Measurements from ENCODE around the gene ERC1.
"Not testable (repeated sequence)": the region's sequence is repeated elsewhere in the genome, so short reads cannot be mapped to it uniquely, and the experiment has no call there.

Gene ERC1

DNA sequence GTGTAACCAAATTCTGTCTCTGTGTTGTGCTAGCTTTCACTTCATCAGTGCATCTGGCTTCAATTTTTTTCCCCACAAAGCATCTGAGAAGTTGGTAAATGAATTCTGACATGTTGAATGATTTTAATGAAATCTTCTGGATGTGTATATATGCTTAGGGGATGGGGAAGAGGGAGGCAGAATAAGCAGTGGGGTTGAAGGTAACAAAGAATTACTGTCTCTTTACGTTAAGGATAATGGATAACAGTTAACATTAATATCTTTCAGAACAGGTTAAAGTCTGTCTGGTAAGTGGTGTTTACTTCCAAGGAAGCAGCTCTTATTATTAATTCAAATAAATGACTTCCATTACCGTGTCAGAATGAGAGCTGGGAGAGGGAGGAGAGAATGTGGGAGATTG lies 261.7 kb downstream of the ERC1 start:
- FAIRE-seq = peak; percentile 93

DNA sequence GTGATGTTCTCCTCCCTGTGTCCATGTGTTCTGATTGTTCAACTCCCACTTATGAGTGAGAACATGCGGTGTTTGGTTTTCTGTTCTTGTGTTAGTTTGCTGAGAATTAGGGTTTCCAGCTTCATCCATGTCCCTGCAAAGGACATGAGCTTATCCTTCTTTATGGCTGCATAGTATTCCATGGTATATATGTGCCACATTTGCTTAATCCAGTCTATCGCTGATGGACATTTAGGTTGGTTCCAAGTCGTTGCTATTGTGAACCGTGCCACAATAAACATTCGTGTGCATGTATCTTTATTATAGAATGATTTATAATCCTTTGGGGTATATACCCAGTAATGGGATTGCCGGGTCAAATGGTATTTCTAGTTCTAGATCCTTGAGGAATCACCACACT lies 264.1 kb downstream of the ERC1 start:
- FAIRE-seq = not testable (repeated sequence)

DNA sequence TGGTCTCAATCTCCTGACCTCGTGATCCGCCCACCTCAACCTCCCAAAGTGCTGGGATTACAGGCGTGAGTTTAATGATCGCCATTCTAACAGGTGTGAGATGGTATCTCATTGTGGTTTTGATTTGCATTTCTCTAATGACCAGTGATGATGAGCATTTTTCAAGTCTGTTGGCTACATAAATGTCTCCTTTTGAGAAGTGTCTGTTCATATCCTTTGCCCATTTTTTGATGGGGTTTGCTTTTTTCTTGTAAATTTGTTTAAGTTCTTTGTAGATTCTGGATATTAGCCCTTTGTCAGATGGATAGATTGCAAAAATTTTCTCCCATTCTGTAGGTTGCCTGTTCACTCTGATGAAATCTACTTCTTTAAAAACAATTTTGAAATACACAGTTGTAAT lies 264.8 kb downstream of the ERC1 start:
- not testable (repeated sequence) for FAIRE-seq

DNA sequence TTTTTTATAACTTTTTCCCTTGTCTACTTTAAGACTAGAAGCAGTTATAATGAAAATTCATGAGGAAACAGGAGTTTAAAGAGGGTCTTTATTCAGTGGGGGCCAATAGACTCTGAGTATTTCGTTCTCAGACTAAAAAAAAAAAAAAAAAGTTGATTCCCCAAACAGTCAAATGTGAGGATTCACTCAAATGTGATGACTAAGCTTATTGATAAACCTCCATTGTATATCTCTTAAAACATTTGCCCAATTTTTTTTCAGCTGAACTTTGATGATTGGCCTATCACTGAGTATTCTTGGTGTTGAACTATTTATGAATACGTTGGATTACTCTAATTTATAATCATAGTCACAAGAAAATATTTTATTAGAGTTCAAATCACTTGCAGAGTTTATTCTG lies 265.3 kb downstream of the ERC1 start:
- peak; percentile 33 for FAIRE-seq

DNA sequence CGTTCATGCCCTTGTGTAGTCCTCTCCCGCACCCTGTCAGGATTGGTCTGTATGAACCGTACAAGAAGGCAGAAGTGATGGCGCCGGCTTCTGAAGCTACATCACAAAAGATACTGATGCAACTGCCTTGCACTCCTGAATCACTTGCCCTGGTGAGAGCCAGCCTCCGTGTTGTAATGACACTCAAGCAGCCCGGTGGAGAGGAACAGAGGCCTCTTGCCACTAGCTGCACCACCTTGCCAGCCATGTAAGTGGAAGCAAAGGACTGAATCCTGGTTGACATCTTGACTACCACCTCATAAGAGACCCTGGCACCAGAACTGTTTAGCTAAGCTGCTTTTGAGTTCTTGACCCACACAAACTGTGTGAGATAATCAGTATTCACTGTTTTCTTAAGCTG lies 266.0 kb downstream of the ERC1 start:
- FAIRE-seq = no peak

DNA sequence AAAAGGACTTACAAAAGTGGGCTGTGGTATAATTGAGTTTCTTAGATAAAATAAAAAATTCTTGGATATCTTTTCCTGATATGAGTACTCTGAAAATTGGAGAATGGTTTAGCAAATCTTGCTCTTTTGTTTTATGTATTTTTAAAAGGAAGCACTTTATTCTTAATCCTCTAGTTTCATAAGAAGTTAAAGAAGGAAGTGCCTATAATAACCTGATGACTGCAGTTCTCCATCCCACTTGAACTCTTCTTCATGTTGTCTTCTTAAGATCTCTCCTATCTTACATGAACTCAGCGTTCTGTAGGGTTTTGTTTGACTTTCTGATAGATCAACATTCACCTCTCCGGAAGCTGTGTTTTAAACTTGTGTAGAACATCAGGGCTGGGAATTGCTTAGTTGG lies 271.0 kb downstream of the ERC1 start:
- FAIRE-seq = no peak

DNA sequence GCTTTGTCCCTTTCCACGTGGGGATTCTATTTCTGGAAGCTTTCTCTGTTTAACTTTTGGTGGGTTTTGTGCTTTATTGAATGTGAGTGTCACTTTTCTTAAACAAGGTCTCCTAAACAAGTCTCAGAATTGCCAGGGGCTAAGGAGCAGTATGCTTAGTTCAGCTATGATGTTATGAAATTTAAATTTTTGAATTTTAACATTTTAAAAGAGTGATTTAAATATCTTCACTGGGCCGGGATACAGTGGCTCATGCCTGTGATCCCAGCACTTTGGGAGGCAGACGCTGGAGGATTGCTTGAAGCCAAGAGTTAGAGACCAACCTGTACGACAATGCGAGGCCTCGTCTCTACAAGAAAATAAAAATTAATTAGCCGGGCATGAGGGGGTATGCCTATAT lies 276.2 kb downstream of the ERC1 start:
- FAIRE-seq = no peak

DNA sequence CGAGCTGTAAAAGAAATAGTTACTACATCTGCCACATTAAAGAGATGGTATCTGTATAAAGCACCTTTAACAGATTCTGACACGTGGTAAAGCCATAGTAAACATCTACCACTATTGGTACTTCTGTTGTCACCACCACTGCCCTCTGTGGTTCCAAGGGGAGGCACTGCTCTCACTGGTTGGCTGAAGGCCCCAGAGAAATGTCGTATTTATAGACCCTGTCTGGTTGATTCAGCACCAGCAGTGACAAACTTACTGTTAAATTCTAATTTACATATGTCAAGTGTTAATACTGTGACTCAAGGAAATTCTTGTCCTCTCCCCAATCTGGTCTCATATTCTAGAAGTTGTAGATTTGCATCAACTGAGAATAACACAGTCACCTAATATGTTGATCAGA lies 281.1 kb downstream of the ERC1 start:
- FAIRE-seq = no peak

DNA sequence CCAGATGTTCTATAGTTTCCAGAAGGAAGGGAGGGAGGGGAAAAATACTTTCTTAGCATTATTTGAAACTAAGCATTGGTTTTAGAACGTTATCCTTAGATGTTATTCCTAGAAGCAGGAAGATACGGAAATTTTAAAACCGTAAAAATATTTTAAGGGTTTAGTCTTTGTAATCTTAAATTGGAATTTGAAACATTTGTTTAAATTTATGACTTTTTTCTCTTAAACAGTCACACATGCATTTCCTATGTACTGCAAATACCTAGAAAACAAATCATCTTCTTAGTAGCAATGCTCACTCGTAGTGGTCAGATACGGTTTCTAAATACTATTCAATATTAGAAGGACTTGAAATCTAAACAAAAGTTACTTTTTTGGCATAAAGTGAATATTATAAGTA lies 282.0 kb downstream of the ERC1 start:
- FAIRE-seq = peak; percentile 43

DNA sequence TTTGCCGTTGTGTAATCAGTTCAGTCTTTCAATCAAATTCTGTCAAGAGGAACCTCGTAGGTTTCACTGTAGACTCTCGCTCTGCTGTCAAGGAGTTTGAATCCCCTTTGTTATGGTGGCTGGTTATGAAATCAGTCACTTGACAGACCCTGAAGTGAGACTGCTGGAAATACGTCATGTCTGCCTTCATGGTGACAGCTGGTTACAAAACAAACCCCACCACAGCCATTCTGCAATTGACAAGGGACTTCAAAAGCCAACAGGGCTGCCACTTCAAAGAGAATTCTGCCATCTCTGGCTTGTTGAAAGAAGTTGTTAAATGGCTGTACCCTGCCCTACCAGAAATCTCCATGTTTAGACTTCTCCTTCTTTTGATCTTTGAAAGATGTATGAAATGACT lies 286.9 kb downstream of the ERC1 start:
- FAIRE-seq = no peak

DNA sequence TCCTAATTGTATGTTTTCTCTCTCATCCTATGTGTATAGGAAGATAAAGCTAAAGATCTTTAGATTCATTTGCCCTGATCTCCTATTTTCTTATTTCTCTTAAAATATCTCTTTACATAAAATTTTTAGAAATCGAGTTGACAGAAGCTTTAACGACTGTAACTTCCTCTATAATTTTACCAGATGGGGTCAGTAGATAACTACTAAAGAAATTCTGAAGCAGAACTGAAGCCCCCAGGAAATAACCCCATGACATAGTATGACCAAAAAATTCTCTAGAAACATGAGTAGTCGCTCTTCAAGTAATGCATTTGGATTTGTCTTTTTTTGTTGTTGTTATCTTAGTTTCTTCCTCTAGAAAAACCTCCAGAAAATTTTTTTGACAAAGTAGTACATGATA lies 288.0 kb downstream of the ERC1 start:
- FAIRE-seq = peak; percentile 38

DNA sequence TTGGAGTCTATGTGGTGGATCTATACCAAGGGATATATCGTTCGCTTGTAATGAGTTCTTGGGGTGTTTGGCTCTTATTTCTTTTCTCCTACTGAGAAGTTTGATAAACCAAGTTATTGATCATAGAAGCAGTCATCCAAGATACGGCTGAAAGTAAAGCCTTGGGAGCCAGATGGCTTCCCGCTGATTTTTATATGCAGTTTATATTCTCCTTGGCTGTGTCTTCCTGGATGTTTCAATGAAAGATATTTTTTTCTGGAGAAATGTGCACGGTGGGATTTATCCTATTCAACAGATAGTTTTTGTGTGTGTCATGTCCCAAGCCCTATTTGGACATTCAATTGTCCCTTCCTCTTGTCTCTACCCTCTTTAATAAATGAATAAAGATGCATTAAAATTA lies 289.0 kb downstream of the ERC1 start:
- no peak for FAIRE-seq

DNA sequence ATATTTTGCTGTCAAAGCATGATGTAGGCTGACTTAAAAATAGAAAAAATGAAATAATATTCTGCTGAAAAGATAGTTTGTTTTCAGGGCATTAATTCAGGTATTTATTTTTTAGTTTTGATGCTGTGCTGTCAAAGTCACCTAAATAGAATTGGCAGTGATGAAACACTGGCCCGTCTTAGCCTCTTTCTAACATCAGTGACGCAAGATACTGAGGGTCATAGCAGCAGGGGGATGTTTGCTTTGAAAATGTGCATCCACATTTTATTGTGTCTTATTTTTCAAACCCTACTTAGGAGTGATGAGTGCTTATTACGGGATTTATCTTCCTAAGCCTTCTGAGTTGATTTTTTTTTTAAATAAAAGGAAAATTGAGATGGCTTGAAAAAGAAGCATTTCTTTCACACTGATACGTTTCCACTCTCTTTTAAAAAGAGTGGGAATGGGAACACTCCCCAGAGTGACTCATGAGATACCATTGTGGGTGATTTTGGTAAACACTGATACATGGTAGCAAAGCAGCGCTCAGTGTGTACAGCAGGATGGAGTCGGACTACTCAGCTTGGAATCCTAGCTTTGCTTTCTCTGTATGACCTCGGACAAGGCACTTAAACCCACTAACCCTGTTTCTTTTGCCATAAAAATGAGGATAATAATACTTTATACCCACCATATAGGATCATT lies 290.8 kb downstream of the ERC1 start:
- no peak for FAIRE-seq

DNA sequence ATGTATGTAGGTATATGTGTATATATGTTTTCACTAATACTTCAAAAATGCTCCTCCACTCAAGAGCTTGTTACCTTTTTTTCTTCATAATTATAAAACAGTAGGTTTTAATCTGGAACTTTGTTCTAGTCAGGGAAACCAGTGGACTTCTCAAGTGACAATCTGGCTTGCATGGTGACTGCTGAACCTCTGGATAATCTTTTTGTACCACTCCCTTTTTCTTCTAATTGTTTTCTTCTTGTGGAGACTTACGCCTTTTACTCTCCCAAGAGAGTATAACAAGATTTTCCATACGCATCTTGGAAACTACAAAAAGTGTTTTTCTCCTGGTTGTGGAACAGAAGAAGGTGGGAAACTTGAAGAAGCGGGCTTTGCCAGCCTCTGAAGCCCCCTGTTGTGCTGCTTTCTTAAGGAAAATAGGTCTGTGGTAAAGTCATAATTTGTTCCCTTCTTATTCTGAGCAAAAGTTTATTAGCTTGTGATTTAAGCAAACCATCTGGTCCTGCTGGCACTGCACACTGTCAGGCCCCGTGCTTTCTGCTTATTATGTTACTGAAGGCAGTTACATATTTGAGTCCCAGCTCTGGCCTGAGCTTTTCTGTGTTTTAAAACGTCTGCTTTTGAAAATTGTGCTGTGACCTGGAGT lies 291.8 kb downstream of the ERC1 start:
- no peak for FAIRE-seq

DNA sequence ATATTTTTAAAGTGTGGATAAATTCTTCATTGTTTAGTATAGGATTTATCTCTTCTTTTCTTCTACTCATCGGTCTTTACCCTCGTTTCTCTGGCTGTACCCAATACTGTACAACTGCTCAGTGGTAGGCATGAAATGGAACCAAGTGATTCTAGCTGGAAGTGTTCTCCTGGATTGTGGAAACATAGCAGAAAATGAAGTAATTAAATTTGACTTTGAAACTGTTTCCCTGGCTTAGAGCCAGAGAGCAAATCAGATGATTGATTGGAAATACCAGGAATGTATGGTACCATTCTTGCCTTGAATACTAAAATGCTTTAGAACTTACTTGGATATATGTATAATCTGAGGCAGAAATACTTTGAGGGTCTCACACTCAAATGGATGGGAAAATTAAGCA lies 292.3 kb downstream of the ERC1 start:
- FAIRE-seq = no peak

DNA sequence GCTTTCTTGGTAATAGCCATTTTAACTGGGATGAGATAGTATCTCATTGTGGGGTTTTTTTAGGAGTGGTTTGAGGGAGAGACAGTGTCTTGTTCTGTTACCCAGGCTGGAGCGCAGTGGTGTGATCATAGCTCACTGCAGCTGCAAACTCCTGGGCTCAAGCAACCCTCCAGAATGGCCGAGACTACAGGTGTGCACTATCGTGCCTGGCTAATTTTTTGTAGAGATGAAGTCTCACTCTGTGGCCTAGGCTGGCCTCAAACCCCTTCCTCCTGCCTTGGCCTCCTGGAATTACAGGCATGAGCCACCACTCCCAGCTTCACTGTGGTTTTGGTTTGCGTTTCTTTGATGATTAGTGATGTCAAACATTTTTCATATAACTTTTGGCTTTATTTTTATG lies 293.6 kb downstream of the ERC1 start:
- FAIRE-seq = no peak

DNA sequence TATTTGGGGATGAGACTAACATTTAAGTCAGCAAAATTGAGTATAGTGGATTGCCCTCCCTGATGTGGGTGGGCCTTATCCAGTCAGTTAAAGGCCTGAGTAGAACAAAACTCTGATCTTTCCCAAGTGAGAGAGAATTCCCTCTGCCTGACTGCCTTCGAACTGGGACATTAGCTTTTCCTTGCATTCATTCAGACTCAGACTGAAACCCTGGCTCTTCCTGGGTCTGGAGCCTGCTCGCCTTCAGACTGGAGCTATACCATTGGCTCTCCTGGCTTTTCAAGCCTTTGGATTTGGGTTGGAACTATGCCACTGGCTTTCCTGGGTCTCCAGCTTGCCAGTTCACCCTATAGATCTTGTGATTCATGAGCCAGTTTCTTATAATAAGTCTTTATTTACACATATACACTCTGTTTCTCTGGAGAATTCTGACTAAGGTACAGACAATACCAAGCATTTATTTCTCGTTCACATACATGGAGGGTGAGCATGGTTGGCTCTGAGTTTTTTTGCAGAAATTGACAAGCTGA lies 296.5 kb downstream of the ERC1 start:
- no peak for FAIRE-seq

DNA sequence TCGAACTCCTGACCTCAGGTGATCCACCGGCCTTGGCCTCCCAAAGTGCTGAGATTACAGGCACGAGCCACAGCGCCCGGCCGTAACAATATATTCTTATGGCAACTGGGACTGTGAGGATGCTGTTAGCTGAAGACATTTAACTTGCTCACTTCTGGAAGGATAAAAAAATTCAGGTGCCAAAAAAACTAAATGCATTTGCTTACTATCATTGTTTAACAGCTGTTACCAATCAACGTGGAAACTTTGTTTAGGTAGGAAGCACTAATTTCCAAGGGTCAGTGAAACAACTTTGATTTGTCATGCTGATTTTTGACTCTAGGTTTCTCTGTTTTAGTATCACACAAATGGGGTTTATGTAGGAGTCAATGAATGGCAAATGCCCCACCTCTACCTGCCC lies 297.3 kb downstream of the ERC1 start:
- FAIRE-seq = no peak

DNA sequence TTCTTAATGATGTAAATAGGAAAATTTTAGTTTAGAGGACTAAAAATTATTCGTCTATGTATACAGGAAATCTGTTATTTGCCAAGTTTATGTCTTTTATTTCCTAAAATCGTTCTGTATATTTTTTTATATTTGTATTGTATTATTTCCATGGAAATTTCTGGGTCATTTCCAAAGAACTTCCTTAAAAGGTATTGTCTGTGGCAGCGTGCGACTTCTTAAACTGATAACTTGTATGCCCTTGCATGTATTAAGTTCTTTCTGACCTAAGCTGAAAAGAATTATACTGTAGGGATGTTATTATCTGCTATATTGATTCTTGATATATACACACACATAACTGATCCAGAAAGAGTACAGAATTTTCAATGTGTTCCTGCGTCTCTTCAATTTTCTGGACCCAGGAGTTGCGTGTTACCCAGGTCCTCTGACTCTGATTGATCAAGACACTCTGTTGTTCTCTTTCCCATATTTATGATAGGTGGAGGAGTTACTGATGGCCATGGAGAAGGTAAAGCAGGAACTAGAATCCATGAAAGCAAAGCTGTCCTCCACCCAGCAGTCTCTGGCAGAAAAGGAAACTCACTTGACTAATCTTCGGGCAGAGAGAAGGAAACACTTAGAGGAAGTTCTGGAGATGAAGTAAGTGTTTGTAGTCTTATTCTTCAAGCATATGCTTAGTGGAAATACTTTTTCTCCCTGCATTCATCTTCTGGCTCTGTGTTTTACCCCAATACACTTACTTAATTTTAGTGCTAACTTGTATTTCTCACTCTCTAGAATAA lies 298.5 kb downstream of the ERC1 start:
- no peak for FAIRE-seq

DNA sequence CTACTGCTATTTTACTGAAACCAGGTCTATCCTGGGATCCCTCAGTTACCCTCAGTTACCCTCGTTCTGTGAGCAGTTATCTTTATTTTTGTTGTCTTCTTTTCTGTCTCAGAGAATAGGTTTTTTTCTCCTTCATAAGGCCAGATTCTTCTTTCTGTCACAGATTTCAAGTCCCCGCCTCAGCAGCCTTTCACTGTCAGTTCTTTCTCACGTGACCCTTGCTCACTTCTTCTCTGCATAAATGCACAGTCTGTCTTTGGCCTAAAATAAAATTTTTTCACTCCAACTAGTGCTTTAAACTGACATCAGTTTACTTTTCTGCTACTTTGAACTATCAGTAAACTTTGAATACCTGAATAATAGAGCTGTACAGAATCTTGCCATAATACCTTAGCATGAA lies 299.7 kb downstream of the ERC1 start:
- no peak for FAIRE-seq

DNA sequence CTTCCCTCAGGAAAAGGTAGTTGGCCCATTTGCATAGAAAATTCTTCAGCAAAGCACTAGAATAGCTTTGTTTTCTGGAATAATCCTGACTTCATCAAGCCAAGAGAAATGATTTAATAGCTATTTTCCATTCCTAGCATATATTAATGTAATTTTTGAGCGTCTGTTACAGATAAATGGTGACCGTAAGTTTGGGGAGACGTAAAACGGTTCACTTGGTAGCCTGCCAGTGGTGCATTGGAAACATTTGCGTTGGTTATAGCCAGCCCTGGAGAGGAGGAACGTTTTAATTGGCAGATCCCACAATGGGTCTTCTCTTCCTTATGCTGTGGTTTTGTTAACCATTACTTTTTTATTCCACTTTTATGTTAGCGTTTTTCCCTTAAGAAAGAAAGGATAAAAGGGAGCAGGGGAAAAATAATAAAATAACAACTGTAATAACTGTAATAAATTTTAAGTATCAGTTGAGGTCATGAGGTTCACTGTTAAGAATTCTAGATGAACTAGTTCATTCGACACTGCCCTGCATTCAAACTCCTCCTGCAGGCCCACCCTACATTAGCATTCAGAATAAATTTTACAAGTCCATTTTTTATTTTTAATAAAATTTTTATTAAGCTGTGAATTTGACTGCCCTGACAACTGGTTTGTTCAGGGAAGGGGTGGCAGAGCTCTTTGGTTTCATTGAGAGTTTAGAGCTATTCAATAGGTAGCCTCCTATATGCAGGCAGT lies 300.7 kb downstream of the ERC1 start:
- FAIRE-seq = no peak

DNA sequence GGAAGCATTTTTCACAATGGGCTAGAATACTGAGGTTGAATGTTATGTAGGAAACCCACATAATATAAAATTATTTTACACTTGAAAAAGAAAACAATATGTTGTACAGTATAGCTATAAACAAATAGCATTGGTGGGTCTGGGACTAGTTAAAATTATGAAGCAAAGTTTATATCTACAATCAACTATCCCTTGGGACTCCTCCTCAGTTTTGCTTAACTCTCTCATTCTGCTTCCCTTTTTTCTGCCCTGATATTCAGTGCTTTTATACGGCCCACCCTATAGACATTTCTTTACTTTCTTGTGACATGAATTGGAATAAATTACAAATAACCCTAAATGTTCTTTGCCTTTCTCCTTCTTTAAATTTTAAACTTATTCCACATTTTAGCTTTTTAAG lies 302.9 kb downstream of the ERC1 start:
- no peak for FAIRE-seq

DNA sequence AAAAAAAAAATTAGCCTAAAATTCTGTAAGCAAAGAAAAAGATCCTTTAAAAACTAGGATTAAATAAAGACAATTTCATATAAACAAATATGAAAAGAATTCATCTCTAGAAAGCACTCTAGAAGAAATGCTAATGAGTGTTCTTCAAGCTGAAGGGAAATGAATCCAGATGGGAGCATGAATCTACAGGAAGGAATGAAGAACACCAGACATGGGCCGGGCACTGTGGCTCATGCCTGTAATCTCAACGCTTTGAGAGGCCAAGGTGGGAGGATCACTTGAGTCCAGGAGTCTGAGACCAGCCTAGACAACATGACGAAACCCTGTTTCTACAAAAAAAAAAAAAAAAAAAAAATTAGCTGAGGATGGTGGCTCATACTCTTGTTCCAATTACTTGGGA lies 306.2 kb downstream of the ERC1 start:
- no peak for FAIRE-seq

Data from islet of Langerhans (tissue), 1 donor.